WERI-Rb-1 (cell line): ENCODE data around the gene NRXN3.
A peak's percentile ranks its signal among the peaks of the same experiment; 100 is the strongest.

Source experiments
- DNase-seq: peaks from one replicate; pipeline ENCODE4 v3.0.0-alpha.2; 2020
- H3K27ac ChIP-seq: fragments of 250-450 bp; sonication (Bioruptor Pico); 2 replicates; pipeline ENCODE4 v1.5.1; 2020; ENCODE audit warnings: mild to moderate bottlenecking, moderate library complexity
- H3K27me3 ChIP-seq: fragments of 250-450 bp; sonication (Bioruptor Pico); 2 replicates; pipeline ENCODE4 v1.5.1; 2021; ENCODE audit warnings: mild to moderate bottlenecking, low read depth, moderate library complexity; ENCODE audit not compliant: insufficient read depth, severe bottlenecking
- H3K36me3 ChIP-seq: fragments of 250-450 bp; sonication (Bioruptor Pico); 2 replicates; pipeline ENCODE4 v1.5.1; 2020; ENCODE audit warnings: mild to moderate bottlenecking, moderate library complexity
- H3K4me3 ChIP-seq: 2 replicates; pipeline ENCODE4 v1.5.1; 2011; ENCODE audit warnings: low read depth, mild to moderate bottlenecking, control low read depth, low read length
- H3K9me3 ChIP-seq: fragments of 250-450 bp; sonication (Bioruptor Pico); 2 replicates; pipeline ENCODE4 v1.5.1; 2021; ENCODE audit warnings: mild to moderate bottlenecking, moderate library complexity; ENCODE audit not compliant: severe bottlenecking
- TF ChIP-seq, protein P1 (sequence below): IDR thresholded peaks from 2 replicates; pipeline ENCODE4 v1.5.1; 2011; ENCODE audit warnings: low read depth, mild to moderate bottlenecking, control low read depth, inconsistent platforms, low read length

NRXN3 gene

GRCh38 chr14:78186277-78186676 lies 16.1 kb downstream of the NRXN3 start:
- no peaks in the 10 kb centered on the region for H3K36me3 ChIP-seq
- DNase-seq = no peak
- no peak overlapping the region for H3K27ac ChIP-seq
- no peaks in the 10 kb centered on the region for H3K9me3 ChIP-seq
- TF ChIP-seq, protein P1, sequence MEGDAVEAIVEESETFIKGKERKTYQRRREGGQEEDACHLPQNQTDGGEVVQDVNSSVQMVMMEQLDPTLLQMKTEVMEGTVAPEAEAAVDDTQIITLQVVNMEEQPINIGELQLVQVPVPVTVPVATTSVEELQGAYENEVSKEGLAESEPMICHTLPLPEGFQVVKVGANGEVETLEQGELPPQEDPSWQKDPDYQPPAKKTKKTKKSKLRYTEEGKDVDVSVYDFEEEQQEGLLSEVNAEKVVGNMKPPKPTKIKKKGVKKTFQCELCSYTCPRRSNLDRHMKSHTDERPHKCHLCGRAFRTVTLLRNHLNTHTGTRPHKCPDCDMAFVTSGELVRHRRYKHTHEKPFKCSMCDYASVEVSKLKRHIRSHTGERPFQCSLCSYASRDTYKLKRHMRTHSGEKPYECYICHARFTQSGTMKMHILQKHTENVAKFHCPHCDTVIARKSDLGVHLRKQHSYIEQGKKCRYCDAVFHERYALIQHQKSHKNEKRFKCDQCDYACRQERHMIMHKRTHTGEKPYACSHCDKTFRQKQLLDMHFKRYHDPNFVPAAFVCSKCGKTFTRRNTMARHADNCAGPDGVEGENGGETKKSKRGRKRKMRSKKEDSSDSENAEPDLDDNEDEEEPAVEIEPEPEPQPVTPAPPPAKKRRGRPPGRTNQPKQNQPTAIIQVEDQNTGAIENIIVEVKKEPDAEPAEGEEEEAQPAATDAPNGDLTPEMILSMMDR = no peak
- H3K27me3 ChIP-seq = no peaks in the 10 kb centered on the region
- H3K4me3 ChIP-seq = no peak overlapping the region

DNA sequence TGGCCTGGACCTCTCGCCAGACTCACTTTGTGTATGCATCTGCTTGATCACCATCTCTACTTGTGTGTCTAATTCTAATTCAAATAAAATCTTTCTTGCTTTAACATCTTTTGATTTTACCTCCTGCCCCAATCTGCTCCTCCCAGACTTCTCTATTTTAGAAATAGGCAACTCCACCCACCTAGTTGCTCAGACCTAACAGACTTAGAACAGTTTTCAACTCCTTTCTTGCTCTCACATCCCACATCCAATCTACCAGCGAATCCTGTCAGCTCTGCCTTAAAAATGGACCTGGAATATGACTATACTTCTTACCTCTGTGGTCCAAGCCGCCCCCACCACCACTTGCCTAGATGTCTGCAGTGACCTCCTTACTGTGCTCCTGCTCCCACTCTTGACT lies 18.7 kb downstream of the NRXN3 start:
- Histone ChIP-seq H3K9me3 (no peaks in the 10 kb centered on the region), H3K36me3 (no peaks in the 10 kb centered on the region), H3K27ac (no peak overlapping the region), H3K27me3 (no peaks in the 10 kb centered on the region), H3K4me3 (no peak overlapping the region)
- TF ChIP-seq, protein P1 = no peak
- DNase-seq = no peak

GRCh38 chr14:78195431-78195830 lies 25.3 kb downstream of the NRXN3 start:
- Histone ChIP-seq H3K9me3 (no peaks in the 10 kb centered on the region), H3K27ac (no peak overlapping the region), H3K27me3 (no peaks in the 10 kb centered on the region), H3K4me3 (no peak overlapping the region), H3K36me3 (no peaks in the 10 kb centered on the region)
- no peak for DNase-seq
- TF ChIP-seq, protein P1 = no peak

DNA sequence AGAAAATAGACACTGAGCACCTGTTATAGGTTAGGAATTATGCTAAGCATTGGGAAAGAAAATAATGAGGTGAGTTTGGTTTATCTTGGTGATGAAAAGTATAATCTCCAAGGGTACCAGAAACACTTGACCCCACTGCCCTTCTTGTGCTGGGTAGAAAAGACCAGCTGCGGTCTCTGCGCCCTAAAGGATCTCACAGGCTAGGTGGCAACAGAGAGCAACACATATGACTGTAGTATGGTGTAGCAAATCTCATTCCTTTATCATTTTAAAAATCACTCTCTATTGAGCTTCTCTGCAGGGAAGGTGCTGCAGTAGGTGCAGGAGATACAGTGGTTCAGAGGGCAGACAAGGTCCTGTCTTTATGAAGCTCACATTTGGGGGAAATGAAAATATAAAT lies 26.1 kb downstream of the NRXN3 start:
- no peak overlapping the region for H3K4me3 ChIP-seq
- no peaks in the 10 kb centered on the region for H3K36me3 ChIP-seq
- no peak overlapping the region for H3K27ac ChIP-seq
- H3K27me3 ChIP-seq = no peaks in the 10 kb centered on the region
- DNase-seq = peak; percentile 11
- TF ChIP-seq, protein P1 = peak; percentile 43
- no peaks in the 10 kb centered on the region for H3K9me3 ChIP-seq

- Histone ChIP-seq H3K9me3 (no peaks in the 10 kb centered on the region), H3K36me3 (no peaks in the 10 kb centered on the region), H3K27ac (no peak overlapping the region), H3K27me3 (no peaks in the 10 kb centered on the region), H3K4me3 (no peak overlapping the region)
- no peak for DNase-seq
- TF ChIP-seq, protein P1 = no peak
Observed at GRCh38 chr14:78197051-78197450, 26.9 kb downstream of the NRXN3 start.

GRCh38 chr14:78202163-78202562 lies 32.0 kb downstream of the NRXN3 start:
- no peaks in the 10 kb centered on the region for H3K27me3 ChIP-seq
- no peaks in the 10 kb centered on the region for H3K36me3 ChIP-seq
- no peak overlapping the region for H3K4me3 ChIP-seq
- H3K9me3 ChIP-seq = no peaks in the 10 kb centered on the region
- no peak overlapping the region for H3K27ac ChIP-seq
- no peak for DNase-seq
- TF ChIP-seq, protein P1 = no peak
